Femur (tissue), 1 donor: ENCODE data around the gene LAMC1.

Experiments used
- DNase-seq: peaks from one replicate; pipeline ENCODE4 v3.0.0-alpha.2; 2017

The LAMC1 gene

GRCh38 chr1:183152180-183152579, 129.0 kb downstream of the LAMC1 start:
- no peak for DNase-seq

GRCh38 chr1:183155939-183156338, 132.7 kb downstream of the LAMC1 start:
- no peak for DNase-seq

GRCh38 chr1:183159960-183160359, 136.7 kb downstream of the LAMC1 start:
- no peak for DNase-seq

GRCh38 chr1:183161391-183161790, 138.2 kb downstream of the LAMC1 start:
- DNase-seq: no peak

GRCh38 chr1:183163316-183163715, 140.1 kb downstream of the LAMC1 start:
- no peak for DNase-seq

GRCh38 chr1:183164340-183164739, 141.1 kb downstream of the LAMC1 start:
- no peak for DNase-seq

GRCh38 chr1:183164963-183165362, 141.7 kb downstream of the LAMC1 start:
- no peak for DNase-seq

- DNase-seq: no peak
Measured at GRCh38 chr1:183165456-183165855, 142.2 kb downstream of the LAMC1 start.

GRCh38 chr1:183166454-183166853, 143.2 kb downstream of the LAMC1 start:
- no peak for DNase-seq

GRCh38 chr1:183167676-183168075, 144.5 kb downstream of the LAMC1 start:
- no peak for DNase-seq

GRCh38 chr1:183168308-183168707, 145.1 kb downstream of the LAMC1 start:
- DNase-seq: no peak

GRCh38 chr1:183173828-183174227, 150.6 kb downstream of the LAMC1 start:
- DNase-seq: no peak

- no peak for DNase-seq
Measured at GRCh38 chr1:183175631-183176030, 152.4 kb downstream of the LAMC1 start.

GRCh38 chr1:183178545-183178944, 155.3 kb downstream of the LAMC1 start:
- no peak for DNase-seq

- no peak for DNase-seq
Measured at GRCh38 chr1:183179033-183179432, 155.8 kb downstream of the LAMC1 start.

- peak; percentile 81 for DNase-seq
Measured at GRCh38 chr1:183180218-183180617, 157.0 kb downstream of the LAMC1 start.

- DNase-seq: peak; percentile 72
Measured at GRCh38 chr1:183180634-183181056, 157.4 kb downstream of the LAMC1 start.

GRCh38 chr1:183185941-183186490, 162.8 kb downstream of the LAMC1 start, which contains the start of gene LAMC2:
Gene LAMC2, plus strand, starts transcription at chr1:183186264. Its CDS starts 89 bp downstream, at chr1:183186353.
- DNase-seq: peak; percentile 28

GRCh38 chr1:183186841-183187240, 163.6 kb downstream of the LAMC1 start:
- no peak for DNase-seq

- no peak for DNase-seq
Measured at GRCh38 chr1:183188240-183188639, 165.0 kb downstream of the LAMC1 start.

GRCh38 chr1:183191833-183192232, 168.6 kb downstream of the LAMC1 start:
- no peak for DNase-seq

- no peak for DNase-seq
Measured at GRCh38 chr1:183193963-183194525, 170.8 kb downstream of the LAMC1 start.

- DNase-seq: no peak
Measured at GRCh38 chr1:183194527-183195141, 171.4 kb downstream of the LAMC1 start.

GRCh38 chr1:183195142-183195574, 171.9 kb downstream of the LAMC1 start:
- no peak for DNase-seq
